K562 (cell line): ENCODE data around the gene VPS35L.

Experiments used
- CBX5 ChIP-seq: IDR thresholded peaks from 2 replicates; pipeline ENCODE4 v1.6.1; 2014; ENCODE audit warnings: low read depth, borderline replicate concordance
- CHD2 ChIP-seq: IDR thresholded peaks from 2 replicates; pipeline ENCODE4 v1.6.1; 2011; ENCODE audit warnings: low read depth, low read length
- ESRRA ChIP-seq: fragments of 450-650 bp; IDR thresholded peaks from 2 replicates; pipeline ENCODE4 v1.6.1; 2014; ENCODE audit warnings: low read depth, mild to moderate bottlenecking, moderate library complexity, borderline replicate concordance
- MXI1 ChIP-seq: IDR thresholded peaks from 2 replicates; pipeline ENCODE4 v1.6.1; 2011; ENCODE audit warnings: low read depth, mild to moderate bottlenecking, improper control_type of control experiment, low read length
- YY1 ChIP-seq, 3 experiments: IDR thresholded peaks; 2 replicates each; pipeline ENCODE4 v1.6.1; 2011; ENCODE audit warnings: low read length in 2 of 3, mild to moderate bottlenecking in 2 of 3, moderate library complexity in 2 of 3, borderline replicate concordance in 1 of 3, control low read depth in 1 of 3, low read depth in 1 of 3; ENCODE audit not compliant: insufficient read depth in 3 of 3, insufficient replicate concordance in 2 of 3, control insufficient read depth in 1 of 3, insufficient read length in 1 of 3; ENCODE audit errors: extremely low read depth in 1 of 3
- ZNF77 ChIP-seq: fragments of 250-450 bp; sonication (Bioruptor Pico); IDR thresholded peaks from 2 replicates; pipeline ENCODE4 v1.5.0; 2020
- TF ChIP-seq, protein P1 (sequence below), 3 experiments: IDR thresholded peaks in 2 of 3; conservative IDR thresholded peaks in 1 of 3; 2 replicates each; pipeline ENCODE4 v1.5.1; 2011 to 2012; ENCODE audit warnings: low read length in 3 of 3, mild to moderate bottlenecking in 3 of 3, control low read depth in 2 of 3, improper control_type of control experiment in 1 of 3, inconsistent platforms in 1 of 3, low read depth in 1 of 3, mixed read lengths in 1 of 3, moderate library complexity in 1 of 3; ENCODE audit not compliant: insufficient read depth in 2 of 3
- TF ChIP-seq, protein P2 (sequence below): fragments of 250-450 bp; sonication (Bioruptor Pico); IDR thresholded peaks from 2 replicates; pipeline ENCODE4 v1.8.0; 2021; ENCODE audit warnings: borderline replicate concordance, mild to moderate bottlenecking, moderate library complexity; ENCODE audit not compliant: poor library complexity, severe bottlenecking

DNA sequence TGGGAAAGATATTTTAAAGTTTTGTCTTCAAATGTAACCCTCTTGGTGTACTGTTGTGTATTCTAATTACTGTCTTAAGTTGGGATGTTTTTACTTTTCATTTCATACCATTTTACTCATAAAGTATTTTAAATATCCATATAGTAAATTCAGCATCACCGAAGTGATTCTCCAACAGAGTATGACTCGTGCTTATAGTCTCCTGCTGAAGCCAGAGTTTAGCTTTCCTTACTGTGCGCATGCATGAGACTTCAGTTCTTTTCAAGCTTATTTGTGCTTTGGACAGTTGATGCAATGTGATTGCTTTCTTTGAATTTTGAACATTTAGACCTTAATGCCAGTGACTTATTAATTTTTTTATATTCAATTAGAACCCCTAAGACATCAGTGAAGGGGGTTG, 7.4 kb upstream of the VPS35L start:
- TF ChIP-seq ZNF77 (CRISPR knock-in tag) (no peak), CHD2 (no peak), MXI1 (no peak), ESRRA (no peak), CBX5 (no peak), YY1 (IDR thresholded peaks at IDR 0.05; ENCODE audit: borderline replicate concordance in 1 of 3, control insufficient read depth in 1 of 3, extremely low read depth in 1 of 3, insufficient read depth in 3 of 3, insufficient read length in 1 of 3, insufficient replicate concordance in 2 of 3, low read depth in 1 of 3, low read length in 2 of 3) (no peak)
- TF ChIP-seq, protein P1, sequence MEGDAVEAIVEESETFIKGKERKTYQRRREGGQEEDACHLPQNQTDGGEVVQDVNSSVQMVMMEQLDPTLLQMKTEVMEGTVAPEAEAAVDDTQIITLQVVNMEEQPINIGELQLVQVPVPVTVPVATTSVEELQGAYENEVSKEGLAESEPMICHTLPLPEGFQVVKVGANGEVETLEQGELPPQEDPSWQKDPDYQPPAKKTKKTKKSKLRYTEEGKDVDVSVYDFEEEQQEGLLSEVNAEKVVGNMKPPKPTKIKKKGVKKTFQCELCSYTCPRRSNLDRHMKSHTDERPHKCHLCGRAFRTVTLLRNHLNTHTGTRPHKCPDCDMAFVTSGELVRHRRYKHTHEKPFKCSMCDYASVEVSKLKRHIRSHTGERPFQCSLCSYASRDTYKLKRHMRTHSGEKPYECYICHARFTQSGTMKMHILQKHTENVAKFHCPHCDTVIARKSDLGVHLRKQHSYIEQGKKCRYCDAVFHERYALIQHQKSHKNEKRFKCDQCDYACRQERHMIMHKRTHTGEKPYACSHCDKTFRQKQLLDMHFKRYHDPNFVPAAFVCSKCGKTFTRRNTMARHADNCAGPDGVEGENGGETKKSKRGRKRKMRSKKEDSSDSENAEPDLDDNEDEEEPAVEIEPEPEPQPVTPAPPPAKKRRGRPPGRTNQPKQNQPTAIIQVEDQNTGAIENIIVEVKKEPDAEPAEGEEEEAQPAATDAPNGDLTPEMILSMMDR (IDR thresholded peaks at IDR 0.05 in 2 of 3, conservative IDR thresholded peaks at IDR 0.05 in 1 of 3; ENCODE audit: insufficient read depth in 2 of 3, low read depth in 1 of 3, low read length in 3 of 3), result no peak
- TF ChIP-seq, protein P2, sequence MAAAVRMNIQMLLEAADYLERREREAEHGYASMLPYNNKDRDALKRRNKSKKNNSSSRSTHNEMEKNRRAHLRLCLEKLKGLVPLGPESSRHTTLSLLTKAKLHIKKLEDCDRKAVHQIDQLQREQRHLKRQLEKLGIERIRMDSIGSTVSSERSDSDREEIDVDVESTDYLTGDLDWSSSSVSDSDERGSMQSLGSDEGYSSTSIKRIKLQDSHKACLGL (CRISPR knock-in tag), result no peak
